Cerebellar nuclear complex (tissue), 1 donor: ENCODE measurements around the gene MMP7.
"Not testable (repeated sequence)": the region's sequence is repeated elsewhere in the genome, so short reads cannot be mapped to it uniquely, and the experiment has no call there.

Source experiments
- DNase-seq, 2 experiments: peaks; one replicate each; lab custom pipeline; 2025; lab: John Stamatoyannopoulos, UW

The MMP7 gene

GRCh38 chr11:102538932-102539331 is 8.4 kb upstream of the MMP7 start:
- no peak for DNase-seq

- no peak for DNase-seq
These were observed 3.8 kb upstream of the MMP7 start for GRCh38 chr11:102534261-102534872.

DNA sequence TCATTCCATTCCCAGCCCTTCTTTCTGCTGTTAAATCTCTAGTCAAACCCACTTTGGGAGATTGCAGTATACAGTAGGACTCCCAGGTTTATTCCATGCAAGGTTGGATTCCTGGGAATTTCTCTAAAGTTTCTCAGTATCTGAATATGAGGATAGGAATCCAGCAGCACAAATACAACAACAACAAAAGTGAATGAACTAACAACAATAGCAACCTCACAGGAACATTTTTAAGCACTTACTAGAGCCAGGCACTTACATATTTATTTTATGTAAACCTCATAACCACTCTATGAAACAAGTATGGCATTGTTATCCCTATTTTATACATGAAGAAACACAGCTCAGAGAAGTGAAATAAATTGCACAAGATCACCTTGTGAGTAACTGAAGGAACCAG is 1.9 kb downstream of the MMP7 start:
- DNase-seq, result no peak

GRCh38 chr11:102527684-102528083 is 2.9 kb downstream of the MMP7 start:
- no peak for DNase-seq

DNA sequence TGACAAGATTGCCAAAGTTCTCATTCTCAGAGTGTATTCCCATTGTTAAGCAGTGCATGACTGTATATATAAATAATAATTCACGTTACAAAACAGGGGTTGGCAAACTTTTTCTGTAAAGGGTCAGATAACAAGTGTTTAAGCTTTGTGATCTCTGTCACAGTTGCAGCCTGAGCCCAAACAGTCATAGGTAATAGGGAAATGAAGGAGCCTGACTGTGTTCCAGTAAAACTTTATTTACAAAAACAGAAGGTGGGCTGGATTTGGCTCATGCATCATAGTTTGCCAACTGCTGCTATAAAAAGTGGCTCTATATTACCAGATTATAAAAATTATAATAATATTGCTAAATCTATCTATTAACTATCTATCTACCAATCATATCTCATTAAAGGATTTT is 3.5 kb downstream of the MMP7 start:
- DNase-seq, result no peak

DNA sequence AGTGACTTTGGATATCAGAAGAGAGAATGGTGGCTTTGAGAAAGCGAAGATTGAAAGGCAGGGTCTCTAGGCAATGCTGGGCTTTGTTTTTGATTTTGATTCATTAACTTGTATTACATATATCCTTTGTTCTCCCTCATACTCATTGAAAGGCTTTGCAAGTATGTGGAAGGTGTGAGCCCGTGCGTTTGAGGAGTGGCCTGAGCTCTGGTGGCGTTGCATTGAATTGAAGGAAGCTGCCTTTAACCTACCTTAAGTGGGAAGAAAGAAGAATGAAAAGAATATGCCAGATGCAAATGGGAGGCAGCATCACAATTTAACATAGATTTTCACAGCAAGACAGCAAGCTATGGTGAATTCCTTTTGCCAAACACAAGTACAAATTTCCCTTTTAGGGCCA is 6.7 kb downstream of the MMP7 start:
- no peak for DNase-seq

GRCh38 chr11:102523189-102523570 is 7.4 kb downstream of the MMP7 start:
- no peak for DNase-seq

DNA sequence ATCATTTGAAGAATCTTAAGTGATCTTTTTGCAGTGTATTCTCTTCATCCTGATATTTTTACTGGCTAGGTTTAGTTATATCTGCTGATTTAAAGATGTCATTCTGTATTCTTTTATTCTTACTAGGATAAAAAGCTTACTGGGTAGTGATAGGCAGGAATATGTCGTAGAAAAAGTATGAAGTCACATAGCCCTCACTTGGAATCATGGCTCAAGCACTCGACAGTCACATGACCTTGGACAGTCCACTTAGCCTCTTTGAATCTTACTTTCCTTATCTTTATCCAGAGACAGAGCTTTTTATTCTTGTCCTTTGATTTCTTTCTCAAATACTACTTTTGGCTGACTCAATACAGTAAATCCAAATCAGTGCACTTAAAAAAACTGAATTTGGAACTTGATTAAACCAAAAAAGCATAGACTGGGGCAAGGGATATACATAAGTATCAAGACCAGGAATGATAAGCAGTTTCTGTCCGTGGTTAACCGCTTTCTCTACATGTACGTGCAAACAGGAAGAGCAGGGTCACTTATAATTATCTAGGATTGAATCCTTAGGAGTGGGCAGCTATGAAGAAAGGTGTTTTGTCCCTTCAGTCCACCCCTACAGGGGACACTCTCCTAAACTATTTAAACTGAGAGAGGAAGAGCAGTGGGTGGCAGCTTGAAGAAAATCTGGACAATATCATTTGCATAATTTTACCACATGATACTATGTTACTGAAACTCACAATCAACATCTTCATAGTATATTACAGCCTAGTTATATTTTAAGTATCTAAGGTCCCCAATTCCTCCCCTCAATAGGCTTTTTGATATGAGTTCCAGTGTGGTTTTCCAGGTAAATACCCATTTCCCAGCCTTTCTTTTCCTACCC is 8.0 kb downstream of the MMP7 start:
- no peak for DNase-seq

- DNase-seq, result no peak
These were observed 9.4 kb downstream of the MMP7 start for GRCh38 chr11:102521121-102521520.

DNA sequence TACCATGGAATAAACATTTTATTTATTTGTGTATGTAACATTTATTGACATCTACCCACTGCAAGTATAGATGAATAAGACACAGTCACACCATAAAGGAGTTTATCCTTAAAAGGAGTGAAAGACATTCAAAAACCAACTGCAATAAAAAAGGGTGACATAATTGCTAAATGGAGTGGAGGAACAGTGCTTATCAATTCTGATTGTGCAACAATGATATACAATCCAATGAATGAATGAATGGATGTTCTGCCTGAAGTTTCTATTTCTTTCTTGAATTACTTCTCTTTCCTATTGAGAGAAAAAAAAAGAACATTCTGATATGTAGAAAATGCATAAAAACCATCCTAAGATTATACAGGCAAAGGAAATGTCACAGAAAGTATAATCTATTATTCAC is 10.0 kb downstream of the MMP7 start:
- DNase-seq, result no peak

GRCh38 chr11:102518296-102519094 is 12.1 kb downstream of the MMP7 start:
- DNase-seq, result no peak

DNA sequence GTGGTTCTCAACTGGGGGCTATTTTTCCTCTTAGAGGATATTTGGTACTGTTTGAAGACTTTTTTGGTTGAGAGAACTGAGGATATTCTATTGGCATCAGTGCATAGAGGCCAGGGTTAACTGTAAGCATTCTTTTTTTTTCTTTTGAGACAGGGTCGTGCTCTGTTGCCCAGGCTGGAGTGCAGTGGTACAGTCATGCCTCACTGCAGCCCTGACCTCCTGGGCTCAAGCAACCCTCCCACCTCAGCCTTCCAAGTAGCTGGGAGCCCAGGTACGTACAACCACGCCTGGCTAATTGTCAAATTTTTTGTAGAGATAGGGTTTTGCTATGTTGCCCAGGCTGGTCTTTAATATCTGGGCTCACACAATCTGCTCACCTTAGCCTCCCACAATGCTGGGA is 12.9 kb downstream of the MMP7 start:
- no peak for DNase-seq

- no peak for DNase-seq
These were observed 14.4 kb downstream of the MMP7 start for GRCh38 chr11:102516179-102516578.

DNA sequence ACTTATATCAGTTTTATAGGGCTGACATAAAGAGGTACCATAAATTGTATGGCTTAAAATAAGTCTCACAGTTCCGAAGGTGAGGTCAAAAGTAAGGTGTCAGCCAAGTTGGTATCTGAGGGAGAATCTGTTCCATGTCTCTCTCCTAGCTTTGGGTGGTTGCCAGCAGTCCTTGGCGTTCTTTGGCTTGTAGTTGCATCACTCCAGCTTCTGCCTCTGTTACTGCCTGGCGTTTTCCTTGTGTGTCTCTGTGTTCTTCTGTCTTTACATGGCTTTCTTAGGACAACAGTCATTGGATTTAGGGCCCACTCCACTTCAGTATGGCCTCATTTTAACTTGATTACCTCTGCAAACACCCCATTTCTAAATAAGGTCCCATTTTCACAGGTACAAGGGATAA is 16.7 kb downstream of the MMP7 start:
- no peak for DNase-seq

DNA sequence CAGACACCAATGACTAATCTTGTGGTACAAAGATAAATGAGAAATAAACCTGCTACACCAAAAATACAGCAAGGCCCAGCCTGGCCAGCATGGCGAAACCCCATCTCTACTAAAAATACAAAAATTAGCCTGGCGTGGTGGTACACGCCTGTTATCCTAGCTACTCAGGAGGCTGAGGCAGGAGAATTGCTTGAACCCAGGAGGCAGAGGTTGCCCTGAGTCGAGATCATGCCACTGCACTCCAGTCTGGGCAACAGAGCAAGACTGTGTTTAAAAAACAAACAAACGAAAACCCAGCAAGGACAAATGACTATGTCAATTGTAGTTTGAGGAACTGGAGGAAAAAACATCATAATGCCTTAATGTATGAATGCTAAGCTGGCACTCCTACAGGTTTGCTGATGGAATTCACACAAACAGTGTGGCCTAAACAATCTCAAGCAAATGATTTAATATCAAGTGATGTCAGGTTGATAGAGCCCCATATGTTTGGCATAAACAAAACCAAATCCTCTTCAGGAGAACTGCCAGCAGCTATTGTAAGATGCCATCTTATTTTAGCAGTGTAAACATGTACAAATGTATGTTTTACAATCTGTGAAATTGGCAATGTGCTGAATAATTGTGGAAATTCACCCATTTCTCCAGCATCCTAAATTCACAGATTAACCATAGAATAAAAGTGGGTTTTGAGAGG is 20.0 kb downstream of the MMP7 start:
- no peak for DNase-seq

- DNase-seq, result not testable (repeated sequence)
These were observed 27.7 kb downstream of the MMP7 start for GRCh38 chr11:102502831-102503230.

DNA sequence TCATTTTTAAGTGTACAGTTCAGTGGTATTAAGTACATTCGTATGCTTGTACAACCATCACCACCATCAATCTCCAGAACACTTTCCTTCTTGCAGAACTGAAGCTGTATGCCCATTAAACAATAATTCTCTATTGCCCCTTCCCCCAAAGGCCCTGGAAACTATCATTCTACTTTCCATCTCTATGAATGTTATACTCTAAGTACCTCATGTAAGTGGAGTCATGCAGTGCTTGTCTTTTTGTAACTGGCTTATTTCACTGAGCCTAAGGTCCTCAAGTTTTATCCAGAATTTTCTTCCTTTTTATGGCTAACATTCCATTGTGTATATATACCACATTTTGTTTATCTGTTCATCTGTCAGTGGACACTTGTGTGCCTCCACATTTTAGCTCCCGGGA is 29.7 kb downstream of the MMP7 start:
- DNase-seq, result no peak

GRCh38 chr11:102499931-102500330 is 30.6 kb downstream of the MMP7 start:
- no peak for DNase-seq

DNA sequence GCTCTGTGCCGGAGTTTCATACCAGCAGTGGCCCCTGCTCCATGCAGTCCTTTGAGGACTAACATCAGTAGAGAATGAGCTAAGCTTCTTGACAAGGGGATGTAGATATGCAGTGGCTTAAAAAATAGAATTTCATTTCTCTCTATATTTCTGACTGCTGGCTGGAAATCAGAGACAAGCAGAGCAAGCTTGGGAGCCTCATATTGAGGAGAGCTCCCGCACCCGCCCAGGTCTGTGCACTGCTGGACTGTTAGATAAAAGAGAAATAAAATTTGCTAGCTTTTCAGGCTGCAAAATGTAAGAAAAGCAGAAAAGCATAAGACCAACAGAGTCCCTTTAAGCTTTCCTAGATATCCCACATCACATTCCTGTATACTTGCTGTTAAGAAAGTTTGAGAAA is 31.4 kb downstream of the MMP7 start:
- no peak for DNase-seq

DNA sequence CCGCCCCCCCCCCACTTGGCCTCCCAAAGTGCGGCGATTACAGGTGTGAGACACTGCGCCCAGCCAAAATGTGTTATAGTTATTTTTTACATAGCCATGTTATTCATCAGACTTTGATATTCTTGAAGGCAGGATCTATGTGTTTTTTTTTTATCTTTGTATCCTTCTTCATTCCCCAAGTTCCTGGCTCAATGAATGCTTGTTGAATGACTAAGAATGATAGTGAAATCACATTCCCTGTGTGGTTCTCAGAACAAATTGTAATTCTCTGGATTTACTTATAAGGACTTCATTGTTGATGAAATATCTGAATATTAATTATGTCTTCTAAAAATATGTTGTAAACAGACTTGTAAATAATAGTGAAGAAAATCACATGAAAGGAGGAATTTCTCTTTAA is 33.5 kb downstream of the MMP7 start:
- no peak for DNase-seq

DNA sequence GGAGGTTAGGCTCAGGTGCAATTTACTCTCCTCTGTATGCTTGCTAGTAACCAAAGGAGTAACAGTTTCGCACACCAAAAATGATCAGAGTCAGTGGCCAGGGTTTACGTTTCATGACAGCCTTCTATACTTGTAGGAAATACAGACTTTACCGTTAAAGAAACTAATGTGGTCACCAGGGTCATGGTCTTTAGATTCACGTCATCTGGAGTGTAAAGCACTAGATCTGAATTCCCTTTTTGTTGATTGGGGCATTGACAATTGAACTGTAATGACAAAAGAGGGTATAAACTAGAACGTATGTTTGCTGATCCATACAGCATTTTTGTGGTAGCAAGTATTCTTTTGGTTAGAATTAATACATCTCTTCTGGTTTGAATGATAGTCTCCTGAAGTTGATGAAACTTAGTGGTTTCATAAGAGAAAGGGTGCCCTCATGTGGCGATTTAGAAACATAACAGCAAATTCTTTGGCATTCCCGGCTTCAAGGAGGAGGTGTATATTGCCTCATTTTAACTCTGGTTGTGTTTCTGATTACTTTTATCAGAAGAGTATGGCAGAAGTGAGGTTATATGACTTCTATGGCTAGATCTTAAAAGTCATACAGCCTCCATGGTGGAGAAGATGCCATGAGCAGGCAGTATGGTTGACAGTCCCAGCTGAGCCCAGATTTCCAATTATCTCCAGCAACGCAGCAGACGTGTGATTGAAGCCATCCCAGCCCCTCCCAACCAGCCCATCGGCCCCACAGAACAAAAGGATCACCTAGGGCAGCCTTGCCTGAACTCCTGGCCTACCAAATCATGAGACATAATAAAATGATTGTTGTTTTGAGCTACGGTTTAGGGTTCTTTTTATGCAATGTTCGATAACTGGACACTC is 35.1 kb downstream of the MMP7 start:
- peak in 1 of 2 experiments; percentile 0 for DNase-seq
